ENCODE measurements around the gene DIS3L2.

The DIS3L2 gene

GRCh38 chr2:231955758-231956472 lies 5.6 kb upstream of the DIS3L2 start:
- no peak for DNase-seq (ENCODE audit: low spot score)
- FAIRE-seq: no peak

- no peak for FAIRE-seq
- no peak for DNase-seq (ENCODE audit: low spot score)
Measured at GRCh38 chr2:231957913-231958763, 3.4 kb upstream of the DIS3L2 start.

GRCh38 chr2:231960810-231961348 lies 634 bp upstream of the DIS3L2 start:
- FAIRE-seq (no peak), DNase-seq (ENCODE audit: low spot score) (no peak)

- DNase-seq (ENCODE audit: low spot score) (no peak), FAIRE-seq (no peak)
Measured at GRCh38 chr2:231965102-231965501, 3.6 kb downstream of the DIS3L2 start.

GRCh38 chr2:231966886-231967285 lies 5.4 kb downstream of the DIS3L2 start:
- DNase-seq (ENCODE audit: low spot score) (no peak), FAIRE-seq (no peak)

- DNase-seq (ENCODE audit: low spot score): no peak
- FAIRE-seq: no peak
Measured at GRCh38 chr2:231968820-231969219, 7.3 kb downstream of the DIS3L2 start.

GRCh38 chr2:231970461-231970860 lies 8.9 kb downstream of the DIS3L2 start:
- FAIRE-seq (no peak), DNase-seq (ENCODE audit: low spot score) (no peak)

GRCh38 chr2:231975001-231975400 lies 13.5 kb downstream of the DIS3L2 start:
- FAIRE-seq: no peak
- DNase-seq (ENCODE audit: low spot score): no peak

GRCh38 chr2:231977430-231977829 lies 15.9 kb downstream of the DIS3L2 start:
- DNase-seq (ENCODE audit: low spot score) (no peak), FAIRE-seq (no peak)

- FAIRE-seq (no peak), DNase-seq (ENCODE audit: low spot score) (no peak)
Measured at GRCh38 chr2:231984992-231985391, 23.5 kb downstream of the DIS3L2 start.

GRCh38 chr2:231985823-231986261 lies 24.3 kb downstream of the DIS3L2 start:
- FAIRE-seq: no peak
- DNase-seq (ENCODE audit: low spot score): no peak

- no peak for FAIRE-seq
- no peak for DNase-seq (ENCODE audit: low spot score)
Measured at GRCh38 chr2:231987124-231987727, 25.7 kb downstream of the DIS3L2 start.

GRCh38 chr2:231988179-231988866 lies 26.8 kb downstream of the DIS3L2 start:
- DNase-seq (ENCODE audit: low spot score) (no peak), FAIRE-seq (no peak)

GRCh38 chr2:231991664-231992063 lies 30.2 kb downstream of the DIS3L2 start:
- no peak for FAIRE-seq
- no peak for DNase-seq (ENCODE audit: low spot score)

- DNase-seq (ENCODE audit: low spot score) (no peak), FAIRE-seq (no peak)
Measured at GRCh38 chr2:231992888-231993287, 31.4 kb downstream of the DIS3L2 start.

GRCh38 chr2:231996797-231997540 lies 35.5 kb downstream of the DIS3L2 start:
- FAIRE-seq (no peak), DNase-seq (ENCODE audit: low spot score) (no peak)

GRCh38 chr2:231998046-231998445 lies 36.5 kb downstream of the DIS3L2 start:
- FAIRE-seq (no peak), DNase-seq (ENCODE audit: low spot score) (no peak)

GRCh38 chr2:232000439-232000838 lies 38.9 kb downstream of the DIS3L2 start:
- no peak for DNase-seq (ENCODE audit: low spot score)
- no peak for FAIRE-seq

- DNase-seq (ENCODE audit: low spot score): no peak
- no peak for FAIRE-seq
Measured at GRCh38 chr2:232001073-232001472, 39.6 kb downstream of the DIS3L2 start.

- DNase-seq (ENCODE audit: low spot score) (no peak), FAIRE-seq (no peak)
Measured at GRCh38 chr2:232006253-232006652, 44.7 kb downstream of the DIS3L2 start.
